H1 (cell line): ENCODE measurements around the gene C1orf185. TPM values are rescaled to one million over a fixed set of nuclear protein-coding genes. Genes with fewer than 3 reads are reported as not detected.

Source experiments
- TAF7 ChIP-seq: optimal IDR thresholded peaks from 2 replicates; pipeline ENCODE3; 2011; ENCODE audit warnings: low read depth, mild to moderate bottlenecking, inconsistent platforms, low read length, moderate library complexity, borderline replicate concordance
- polyA plus RNA-seq, 7 experiments: library from polyadenylated mRNA; depleted of rRNA in 3 of 7; stranded (reverse) in 5 of 7; unstranded in 2 of 7; fragments of >200 nt in 5 of 7; fragments of 200-250 nt in 2 of 7; gene quantifications; 1 replicate in 5 of 7; 2 replicates in 1 of 7; 4 replicates in 1 of 7; pipeline versions ENCODE4 v1.2.1 to v1.2.3, GENCODE V29; 2011 to 2013; ENCODE audit warnings: missing spikeins in 2 of 7, mixed read lengths in 2 of 7
- total RNA-seq: library from RNA; stranded (reverse); fragmentation: NEBNext Ultra II Directional; extraction: Animal tissue kit (Norgen Biotek cat#: 25700); gene quantifications from 2 replicates; pipeline ENCODE4 v1.2.1, GENCODE V29; 2021

The C1orf185 gene
- total and polyA plus RNA-seq, 2 of the 8 experiments (the other 6 are each of a cell fraction or from before 2014, with no cell fraction given): not detected

GRCh38 chr1:51156752-51157151 is 54.7 kb downstream of the C1orf185 start (continued):
- no peak for TF ChIP-seq TAF7
- TF ChIP-seq, all 59 proteins: peak for 0
